ENCODE results near the gene MTCH1.

MTCH1 gene

GRCh38 chr6:36970892-36971842, 14.8 kb downstream of the MTCH1 start:
- TF ChIP-seq CTCF (IDR thresholded peaks at IDR 0.05; ENCODE audit: extremely low read depth, missing control alignments): no peak
- no peak for DNase-seq (ENCODE audit: low spot score)

- no peak for DNase-seq (ENCODE audit: low spot score)
- TF ChIP-seq CTCF (IDR thresholded peaks at IDR 0.05; ENCODE audit: extremely low read depth, missing control alignments): no peak
These were observed 15.8 kb downstream of the MTCH1 start for GRCh38 chr6:36969988-36970891.

GRCh38 chr6:36969240-36969691, 16.7 kb downstream of the MTCH1 start:
- no peak for TF ChIP-seq CTCF (IDR thresholded peaks at IDR 0.05; ENCODE audit: extremely low read depth, missing control alignments)
- DNase-seq (ENCODE audit: low spot score): no peak

- DNase-seq (ENCODE audit: low spot score): no peak
- TF ChIP-seq CTCF (IDR thresholded peaks at IDR 0.05; ENCODE audit: extremely low read depth, missing control alignments): no peak
These were observed 17.6 kb downstream of the MTCH1 start for GRCh38 chr6:36968266-36968977.

GRCh38 chr6:36967757-36968156, 18.2 kb downstream of the MTCH1 start:
- TF ChIP-seq CTCF (IDR thresholded peaks at IDR 0.05; ENCODE audit: extremely low read depth, missing control alignments): no peak

GRCh38 chr6:36967301-36967700, 18.7 kb downstream of the MTCH1 start:
- no peak for DNase-seq (ENCODE audit: low spot score)
- TF ChIP-seq CTCF (IDR thresholded peaks at IDR 0.05; ENCODE audit: extremely low read depth, missing control alignments): no peak

More at GRCh38 chr6:36967757-36968156, 18.2 kb downstream of the MTCH1 start:
- DNase-seq (ENCODE audit: low spot score): no peak
